Activated T-helper 1 cell treated with Interleukin-2 at 50 U/mL for 16 hours (primary cell): ENCODE data around the gene STK39.

ENCODE experiments used
- DNase-seq: peaks from one replicate; pipeline ENCODE4 v3.0.0-alpha.2; 2020; ENCODE audit warnings: low read depth

Gene STK39

DNA sequence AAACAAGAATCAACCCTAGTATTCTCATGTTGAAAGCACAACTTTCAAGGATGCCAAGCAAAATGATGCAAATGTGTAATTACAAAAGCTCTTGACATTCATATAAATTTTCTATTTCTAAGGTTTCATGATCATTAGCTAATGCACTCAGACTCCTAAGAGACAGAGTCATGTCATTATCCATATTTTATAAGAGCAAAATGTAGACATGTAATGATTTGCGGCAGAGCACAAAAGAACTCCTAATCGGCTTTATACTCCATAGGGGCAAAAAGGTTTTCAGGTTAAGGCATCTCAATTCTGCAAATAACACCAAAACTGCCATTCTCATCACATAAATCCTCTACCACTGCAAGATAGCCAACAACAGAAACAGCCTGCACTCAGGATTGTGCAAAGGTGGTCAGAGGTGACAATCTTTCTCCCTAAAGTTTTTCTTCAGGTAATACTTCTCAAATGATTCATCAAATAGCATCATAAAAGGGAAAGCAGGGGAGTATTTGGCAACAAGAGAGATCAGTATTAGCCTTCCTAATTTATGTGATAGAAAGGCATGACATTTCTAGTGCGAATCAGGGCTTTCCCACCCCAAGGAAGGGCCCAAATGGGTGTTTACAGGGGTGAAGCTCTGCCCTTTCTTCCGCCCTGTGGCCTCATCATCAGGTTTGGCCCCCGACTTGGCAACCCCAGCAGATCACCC, 64.7 kb downstream of the STK39 start:
- DNase-seq = no peak

DNA sequence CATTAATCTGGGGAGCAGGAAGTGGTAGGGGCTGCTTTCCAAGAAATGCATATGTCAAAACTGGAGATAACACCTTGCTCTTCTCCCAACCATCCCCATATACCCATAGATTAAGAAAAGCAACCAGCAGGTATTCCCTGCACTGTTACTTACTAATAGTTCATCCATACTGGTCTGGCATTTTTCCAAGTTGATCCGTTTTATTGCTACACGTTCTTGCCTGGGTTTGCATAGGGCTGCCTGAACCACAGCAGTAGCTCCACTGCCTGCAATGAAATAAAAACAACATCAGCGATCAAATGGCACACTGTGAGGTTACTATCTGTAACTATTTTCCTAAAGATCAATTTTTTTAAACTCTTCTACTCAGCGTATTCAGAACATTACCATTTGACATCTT, 65.6 kb downstream of the STK39 start:
- DNase-seq = no peak

DNA sequence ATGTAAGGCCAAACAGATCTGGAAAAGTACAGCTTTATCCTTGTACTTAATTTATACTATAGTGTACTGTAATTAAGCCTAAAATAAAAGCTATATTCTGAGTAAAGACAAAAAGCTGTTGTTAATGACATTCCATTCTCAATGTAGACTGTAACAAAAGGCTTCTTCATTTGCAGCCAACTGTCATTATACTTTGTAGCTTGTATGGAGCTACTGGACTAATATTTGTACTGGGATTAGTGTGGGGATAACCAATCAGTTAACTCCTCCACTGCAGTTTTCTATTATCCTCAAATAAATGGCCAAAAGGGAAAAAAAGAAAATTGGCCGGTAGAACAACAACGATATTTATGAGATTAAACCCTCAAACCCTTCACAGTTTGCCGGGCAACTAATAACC, 66.5 kb downstream of the STK39 start:
- no peak for DNase-seq

DNA sequence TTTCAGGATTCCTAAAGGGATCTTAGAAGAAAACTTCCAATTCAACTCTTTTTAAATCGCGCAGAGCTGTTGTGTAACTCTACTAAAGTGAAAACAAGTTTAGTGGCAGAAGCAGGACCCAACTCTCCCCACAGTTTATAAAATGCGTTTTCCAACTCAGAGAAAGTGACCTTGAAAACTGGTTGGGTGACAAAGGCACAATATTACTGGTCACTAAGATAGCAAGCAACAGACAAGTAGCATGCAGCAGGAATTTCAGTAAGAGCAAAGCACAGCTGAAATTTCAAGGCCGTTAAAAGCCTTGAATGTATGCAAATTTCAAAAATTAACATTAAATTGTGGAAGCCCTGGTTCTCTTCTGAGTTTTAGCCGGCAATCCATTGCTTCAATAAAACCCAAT, 66.9 kb downstream of the STK39 start:
- no peak for DNase-seq

DNA sequence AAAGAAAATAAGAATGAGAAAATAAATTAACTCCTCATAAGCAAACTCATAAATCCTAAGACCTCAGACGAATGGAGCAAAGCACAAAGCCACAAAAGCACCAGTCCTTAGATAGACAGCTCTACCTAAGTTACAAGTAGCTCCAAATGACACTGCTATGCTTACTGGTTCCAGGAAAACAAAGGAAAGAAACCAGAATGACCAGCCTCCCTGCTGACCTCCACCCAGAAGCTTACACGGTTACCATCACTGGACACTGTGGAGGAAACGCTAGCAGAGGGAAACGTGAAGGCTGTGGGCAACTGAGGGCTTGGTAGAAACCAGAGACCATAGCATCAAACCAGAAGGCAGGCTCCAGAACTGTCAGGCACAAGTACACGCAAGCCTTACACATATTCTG, 67.8 kb downstream of the STK39 start:
- no peak for DNase-seq

DNA sequence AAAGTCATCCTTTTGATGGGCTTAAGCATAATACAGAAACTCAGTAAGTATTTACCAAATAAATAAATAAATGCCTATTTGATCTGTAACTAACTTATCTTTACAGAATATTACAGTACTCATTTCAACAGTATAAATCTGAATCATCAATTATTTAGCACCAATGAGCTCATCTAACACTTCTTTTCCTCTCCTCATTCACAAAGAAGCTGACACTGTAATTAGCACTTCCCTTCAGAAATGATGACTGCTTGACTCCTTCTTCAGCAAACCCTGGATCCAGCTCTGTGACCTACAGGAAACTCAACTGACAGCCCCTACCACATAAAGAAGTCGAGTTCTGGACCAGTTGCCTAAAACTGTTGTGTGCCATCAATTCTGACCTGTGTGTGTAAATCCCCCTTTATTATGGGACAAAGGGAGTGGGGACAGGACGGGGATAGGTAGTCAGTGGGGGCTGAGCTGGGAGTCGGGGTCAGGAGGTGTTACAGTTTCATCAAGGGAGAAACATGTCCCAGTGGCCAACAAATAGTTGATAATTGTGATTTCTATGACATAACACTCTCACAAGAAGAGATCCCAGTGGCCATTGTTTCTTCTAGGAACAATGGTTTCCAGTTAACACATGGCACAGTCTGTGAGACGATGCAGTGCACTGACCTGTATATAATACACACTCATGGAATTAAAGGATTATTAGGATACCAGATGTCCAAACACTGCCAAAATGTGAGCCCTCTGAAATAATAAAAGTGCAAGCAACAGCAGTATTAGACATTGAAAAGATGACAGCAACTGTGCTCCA, 68.7 kb downstream of the STK39 start:
- DNase-seq = no peak

DNA sequence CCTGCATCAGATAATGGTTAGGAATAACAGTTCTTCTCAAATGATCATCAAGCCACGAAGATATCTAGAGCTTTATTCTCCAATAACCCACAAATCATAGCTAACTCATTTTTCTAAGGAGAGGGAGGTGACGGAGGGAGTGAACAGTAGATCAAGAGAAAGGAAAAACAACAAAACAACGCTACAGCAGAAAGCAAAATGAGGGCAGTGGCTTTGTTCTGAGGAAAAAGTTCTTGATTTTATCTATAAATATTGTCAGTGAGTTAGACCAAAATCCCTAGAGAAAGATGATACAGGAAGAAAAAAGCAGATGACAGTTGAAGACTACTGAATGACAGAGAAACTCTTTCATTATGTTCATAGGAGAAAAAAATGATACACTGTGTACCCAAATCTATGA, 71.0 kb downstream of the STK39 start:
- DNase-seq = no peak

DNA sequence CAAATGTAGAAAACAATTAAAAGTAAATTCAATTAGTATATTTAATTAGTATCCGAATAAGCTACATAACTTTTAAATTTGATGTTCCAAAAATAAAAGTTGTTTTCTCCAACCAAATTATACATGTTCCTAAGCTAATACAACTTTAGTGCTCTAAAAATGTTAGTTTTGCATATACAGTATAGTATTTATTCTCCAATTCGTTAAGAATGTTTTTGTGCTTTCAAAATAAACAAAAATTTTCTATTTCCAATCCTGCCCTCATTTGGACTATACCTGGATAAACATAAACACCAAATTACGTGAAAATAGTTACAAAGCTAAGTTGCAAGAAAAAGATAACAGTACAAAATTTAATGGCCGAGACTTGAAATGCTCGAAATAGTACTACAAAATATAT, 71.9 kb downstream of the STK39 start:
- DNase-seq = no peak

DNA sequence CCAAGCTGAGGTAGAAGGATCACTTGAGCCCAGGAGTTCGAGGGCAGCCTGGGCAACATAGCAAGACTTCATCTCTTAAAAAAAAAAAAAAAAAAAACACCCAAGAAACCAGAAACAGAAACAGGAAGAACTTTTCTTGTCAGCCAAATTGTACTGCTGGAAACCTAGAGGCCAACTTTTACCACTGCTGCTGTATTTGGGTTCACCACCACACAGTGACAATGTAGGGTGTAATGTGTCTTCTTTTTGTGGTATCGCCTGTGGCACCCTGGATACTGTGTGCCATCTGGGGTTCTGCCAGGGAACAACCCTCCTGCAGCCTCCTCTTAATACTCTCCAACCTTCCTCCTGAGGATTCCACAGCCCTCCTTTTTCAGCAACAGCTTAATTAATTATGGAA, 72.6 kb downstream of the STK39 start:
- DNase-seq = no peak

DNA sequence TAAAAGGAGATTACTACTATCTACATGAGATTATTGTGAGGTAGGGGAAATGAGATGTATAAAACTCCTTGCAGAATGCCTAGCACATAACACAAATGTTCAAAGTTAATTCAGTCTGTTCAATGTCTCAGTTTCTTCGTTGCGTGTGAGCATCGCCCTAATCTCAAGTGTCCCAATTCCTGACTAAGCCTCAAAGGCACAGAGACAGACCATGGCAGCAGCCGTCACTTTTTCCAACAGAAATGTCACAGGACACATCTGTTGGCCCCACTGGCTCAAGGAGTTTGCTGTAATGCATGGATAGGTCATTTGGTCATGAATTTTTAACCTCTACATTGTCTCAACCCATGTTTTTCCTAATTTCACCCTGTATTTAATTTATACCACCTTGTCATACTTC, 75.3 kb downstream of the STK39 start:
- no peak for DNase-seq

DNA sequence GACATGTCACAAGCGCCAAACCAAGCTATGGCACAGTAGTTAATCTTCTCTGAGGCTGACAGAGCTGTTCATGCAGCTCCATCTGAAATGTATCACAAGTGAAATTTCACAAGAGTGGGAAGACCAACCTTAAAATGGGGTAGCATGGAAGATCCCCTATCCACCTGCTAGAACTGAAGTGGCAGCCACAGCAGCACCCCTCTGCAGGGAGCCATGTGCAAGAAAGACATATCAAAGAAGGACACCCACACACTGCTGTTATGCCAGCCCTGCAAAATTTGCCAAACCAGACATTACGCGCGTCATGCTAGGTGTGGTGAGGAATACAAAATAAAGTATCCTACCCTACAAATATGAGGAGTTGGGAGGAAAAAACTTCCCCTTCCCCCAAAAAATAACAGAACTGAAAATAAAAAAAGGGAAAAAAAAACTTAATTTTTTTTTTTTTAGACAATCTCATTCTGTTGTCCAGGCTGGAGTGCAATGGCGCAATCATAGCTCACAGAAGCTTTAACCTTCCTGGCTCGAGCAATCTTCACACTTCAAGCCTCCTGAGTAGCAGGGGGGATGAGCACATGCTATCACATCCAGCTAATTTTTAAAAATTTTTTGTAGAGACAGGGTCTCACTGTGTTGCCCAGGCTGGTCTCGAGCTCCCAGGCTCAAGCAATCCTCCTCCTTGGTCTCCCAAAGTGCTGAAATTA, 76.2 kb downstream of the STK39 start:
- DNase-seq = no peak

DNA sequence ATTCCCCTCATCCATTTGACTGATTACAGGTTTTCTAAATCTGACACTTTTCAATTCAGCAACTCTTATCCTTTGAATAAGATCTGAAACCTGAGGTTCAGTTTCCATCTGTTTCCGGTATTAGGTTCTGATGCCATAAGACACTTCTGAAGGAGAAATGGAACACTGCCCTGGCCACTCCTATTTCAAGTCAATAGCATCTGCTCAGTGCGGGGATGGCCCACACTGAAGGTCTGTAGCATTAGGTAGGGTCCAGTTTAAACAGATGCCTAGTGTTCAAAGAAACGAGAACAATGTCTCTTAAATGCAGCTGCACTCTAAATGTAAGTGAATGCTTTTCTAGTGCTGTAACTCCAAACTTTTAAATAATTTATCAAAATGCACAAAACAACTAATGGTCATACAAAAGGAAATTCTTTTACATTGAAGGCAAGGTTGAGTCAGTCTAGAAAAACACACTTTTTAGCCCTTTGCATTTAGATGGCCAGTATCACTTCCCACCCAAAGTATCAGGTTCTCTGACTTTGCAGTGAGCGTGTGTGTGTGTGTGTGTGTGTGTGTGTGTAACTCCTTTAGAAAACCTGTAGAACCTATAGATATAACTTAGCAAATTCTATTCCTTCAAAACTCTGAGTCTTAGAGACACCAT, 78.2 kb downstream of the STK39 start:
- no peak for DNase-seq

DNA sequence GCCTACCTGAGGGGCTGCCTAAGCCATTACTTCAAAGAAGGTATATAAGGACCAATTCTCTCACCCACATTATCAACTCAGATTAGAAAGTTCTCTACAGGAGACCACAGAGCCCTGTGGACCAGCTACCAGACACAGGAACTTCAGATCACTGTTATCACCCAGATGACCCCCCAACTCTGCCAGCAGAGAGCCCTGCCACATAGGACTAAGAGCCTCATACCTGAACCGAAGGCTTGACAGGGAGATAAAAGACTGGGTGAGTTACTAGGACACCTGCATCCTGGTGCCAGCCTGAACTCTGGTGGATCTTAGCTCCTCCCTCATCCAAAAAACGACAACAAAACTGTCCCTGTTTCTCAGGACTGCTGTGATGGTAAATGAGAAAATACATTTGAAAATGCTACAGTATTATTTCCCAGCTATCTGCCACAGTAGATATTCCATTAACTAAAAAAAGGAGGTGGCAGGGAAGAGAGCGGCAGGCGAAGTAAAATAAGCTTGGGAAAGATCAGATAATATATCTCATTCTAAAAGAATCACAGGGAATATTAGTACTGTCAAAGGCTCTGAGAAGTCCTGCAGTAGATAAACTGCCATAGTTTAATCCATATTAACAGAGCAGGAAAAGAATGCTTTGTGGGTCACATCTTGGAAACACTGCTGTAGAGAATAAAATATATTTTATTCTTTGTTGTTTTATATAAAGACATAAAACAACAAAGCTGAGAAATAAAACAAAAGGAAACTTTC, 79.7 kb downstream of the STK39 start:
- DNase-seq = no peak

DNA sequence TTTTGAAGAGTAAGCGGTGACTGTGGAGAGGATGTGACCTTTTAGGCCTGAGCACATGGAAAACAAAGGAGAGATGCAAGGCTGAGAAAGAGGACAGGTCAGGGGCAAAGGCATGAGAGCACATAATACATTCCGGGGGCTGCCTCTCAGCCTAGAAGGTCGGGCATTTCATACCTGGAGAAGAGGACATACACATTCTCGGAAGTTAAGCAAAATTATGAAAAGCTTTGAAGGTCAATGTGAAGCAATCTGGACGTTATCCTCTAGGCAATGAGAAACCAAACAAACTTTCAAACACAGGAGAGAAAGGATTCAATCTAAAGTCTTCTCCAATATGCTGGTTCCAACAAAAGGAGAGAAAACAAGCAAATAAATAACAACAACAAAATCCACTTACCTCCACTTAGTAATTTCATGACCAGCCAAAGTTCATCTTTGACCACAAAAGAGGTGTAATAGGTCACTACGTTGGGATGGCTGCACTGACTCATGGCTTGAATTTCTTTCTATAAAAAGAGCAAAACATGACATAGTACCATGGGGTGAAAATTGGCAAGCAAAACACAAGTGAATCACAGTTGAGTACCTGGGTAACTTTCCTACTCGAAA, 80.4 kb downstream of the STK39 start:
- no peak for DNase-seq

DNA sequence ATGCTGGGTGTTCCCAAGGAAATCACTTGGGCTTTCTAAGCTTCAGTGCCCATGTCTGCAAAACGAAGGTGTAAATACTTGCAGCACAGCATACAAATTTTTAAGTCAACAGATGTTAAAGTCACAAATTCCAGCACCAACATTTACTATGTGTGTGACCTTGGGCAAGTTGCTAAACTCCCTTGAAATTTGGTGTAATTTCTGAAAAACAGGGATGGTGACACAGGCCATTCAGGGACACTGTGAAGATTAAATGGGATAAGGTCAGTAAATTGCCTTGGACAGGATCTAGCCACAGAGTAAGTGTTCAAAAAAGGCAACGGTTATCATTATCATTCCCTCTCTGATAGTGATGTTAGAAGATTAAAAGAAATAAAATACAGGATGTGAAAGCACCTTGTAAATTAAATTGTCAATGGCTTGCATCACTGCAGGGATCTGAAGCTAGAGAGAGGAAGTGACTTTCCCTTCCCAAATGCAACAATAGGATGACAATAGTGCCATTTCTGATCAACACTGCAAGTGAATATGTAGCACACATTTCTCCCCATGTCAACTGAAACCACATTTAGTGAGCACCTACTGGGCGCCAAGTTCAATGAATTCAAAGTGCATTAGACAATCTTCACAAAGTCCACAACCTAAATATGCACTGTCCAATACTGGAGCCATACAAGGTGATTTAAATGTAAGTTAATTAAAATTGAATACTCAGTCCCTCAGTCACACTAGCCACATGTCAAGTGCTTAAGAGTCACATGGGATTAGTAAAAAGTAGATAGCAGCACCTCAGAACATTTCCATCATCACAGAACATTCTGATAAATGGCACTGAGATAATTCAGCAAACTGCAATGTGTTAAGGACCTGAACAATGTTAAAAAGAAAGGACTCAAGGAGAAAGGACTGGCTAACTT, 81.2 kb downstream of the STK39 start:
- DNase-seq = no peak

DNA sequence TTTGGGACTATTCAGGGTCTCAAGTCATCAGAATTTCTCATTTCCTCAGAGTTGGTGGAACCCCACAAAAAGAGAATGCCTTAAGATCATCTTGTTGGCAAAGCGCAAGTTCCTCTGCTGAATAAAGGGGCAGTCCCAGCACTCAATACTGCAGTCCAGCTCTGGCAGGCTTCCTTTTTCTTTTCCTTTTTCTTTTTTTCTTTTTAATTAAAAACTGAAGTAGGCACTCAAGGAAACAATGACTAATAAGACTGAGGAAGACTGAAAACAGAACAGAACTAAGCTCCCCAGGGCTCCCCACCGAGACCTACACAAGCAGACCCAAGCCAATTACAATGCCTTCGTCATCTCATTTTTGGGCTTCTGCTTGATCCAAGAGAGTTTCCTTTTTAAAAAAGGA, 82.0 kb downstream of the STK39 start:
- no peak for DNase-seq

DNA sequence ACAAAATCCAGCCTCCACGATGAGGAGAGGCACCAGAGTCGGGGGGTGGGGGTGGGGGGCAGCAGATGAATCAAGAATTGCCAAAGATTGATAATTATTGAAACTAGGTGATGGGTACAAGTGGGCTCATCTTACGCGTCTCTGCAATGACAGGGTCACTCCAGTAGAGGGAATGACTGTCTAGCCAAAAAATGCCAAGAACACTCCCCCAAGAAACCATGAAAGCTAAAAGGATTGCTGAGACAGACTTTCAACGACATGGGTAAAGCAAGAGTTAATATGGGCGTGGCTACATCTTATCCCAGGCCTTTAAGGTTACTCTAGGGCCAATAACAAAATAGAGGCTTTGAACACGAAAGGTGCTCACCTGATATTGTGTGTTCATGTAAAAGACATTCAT, 86.5 kb downstream of the STK39 start:
- DNase-seq = no peak

DNA sequence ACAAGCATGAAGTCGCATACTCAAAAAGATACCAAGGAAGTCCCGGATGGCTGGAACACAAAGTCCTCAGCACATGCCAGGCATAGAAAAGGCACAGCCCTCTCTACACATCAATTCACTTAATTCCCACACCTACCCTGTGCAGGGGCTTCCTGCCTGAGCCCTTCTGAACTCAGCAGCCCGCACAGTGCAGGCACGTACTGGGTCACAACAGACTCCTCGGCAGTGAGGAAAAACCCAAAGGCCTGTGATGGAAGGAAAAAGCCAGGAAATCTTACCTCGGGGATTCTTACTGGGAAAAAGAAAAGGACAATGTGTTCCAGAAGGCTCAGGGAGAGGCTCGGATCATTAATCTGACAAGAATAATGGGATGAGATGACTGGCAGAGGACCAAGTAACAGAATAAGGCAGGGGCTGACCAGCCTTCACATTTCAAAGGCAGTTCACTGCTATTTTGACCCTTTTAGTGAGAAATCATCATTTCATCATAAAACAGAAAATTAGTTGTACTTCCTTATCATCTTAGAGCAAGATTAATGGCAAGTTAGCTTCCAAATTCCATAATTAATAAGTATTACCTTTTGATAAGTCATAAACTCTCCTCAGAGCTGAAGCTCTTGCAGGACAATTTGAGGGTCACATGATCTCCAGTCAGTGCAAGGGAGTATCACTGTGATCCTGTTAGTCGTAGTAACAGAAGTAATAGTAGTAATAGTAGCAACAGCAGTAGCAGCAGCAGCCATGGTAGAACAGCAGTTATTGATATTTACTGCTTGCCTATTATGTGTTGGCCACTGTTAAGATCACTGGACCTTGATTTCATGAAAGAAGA, 87.4 kb downstream of the STK39 start:
- DNase-seq = no peak

DNA sequence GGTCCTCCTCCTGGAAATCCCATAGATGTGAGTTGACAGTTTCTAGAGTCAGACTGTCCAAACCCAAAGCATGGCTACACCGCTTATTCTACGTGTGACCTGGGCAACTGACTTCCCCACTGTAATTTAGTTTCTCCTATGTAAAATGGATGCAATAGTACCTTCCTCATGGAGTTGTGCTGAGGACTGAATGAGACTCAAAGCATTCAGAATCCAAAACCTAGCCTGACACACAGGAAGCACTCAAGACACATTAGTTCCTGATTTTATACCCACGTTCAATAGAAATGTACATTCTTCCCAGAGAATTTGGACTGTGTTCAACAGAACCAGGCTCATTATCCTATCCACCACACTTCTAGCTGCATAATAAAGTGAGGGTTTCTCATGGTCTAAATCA, 88.8 kb downstream of the STK39 start:
- DNase-seq = no peak

DNA sequence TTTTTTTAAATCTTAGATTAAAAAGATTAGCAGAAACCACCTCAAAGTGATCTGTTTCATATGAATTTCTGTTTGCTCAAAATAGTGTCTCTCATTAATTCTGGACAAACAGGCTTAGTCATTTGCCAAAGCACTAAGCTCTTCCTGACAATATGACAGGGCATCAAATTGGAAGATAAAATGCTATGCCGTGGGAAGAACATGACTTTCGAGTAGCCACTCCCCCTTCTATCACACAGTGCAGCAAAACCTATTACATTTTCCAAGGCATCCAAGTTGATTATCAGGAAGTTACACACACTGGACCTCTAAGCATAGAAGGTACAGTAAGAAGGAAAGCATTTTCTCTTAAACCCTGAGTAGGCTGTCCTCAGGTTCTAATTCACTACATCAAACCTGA, 89.5 kb downstream of the STK39 start:
- DNase-seq = no peak
